Tibial artery (tissue), 4 donors: ENCODE data around the gene MICAL2.

ENCODE experiments used
- DNase-seq, 2 donors: peaks; one replicate each; pipeline ENCODE4 v3.0.0-alpha.2; 2019
- H3K27ac ChIP-seq, 2 donors: fragments of 200-600 bp; sonication (generic) in 1 of 2; 1 replicate in 1 of 2; 2 replicates in 1 of 2; pipeline ENCODE4 v1.5.1; 2018 to 2019; ENCODE audit warnings: mild to moderate bottlenecking in 1 of 2
- H3K27me3 ChIP-seq, 2 donors: fragments of 200-600 bp; sonication (generic) in 1 of 2; one replicate each; pipeline versions ENCODE4 v1.5.1 to v1.6.0; 2016 to 2019
- H3K36me3 ChIP-seq, 3 donors: fragments of 200-600 bp; sonication (generic) in 2 of 3; one replicate each; pipeline ENCODE4 v1.5.1; 2016 to 2019; ENCODE audit warnings: mild to moderate bottlenecking in 2 of 3
- H3K4me1 ChIP-seq, 4 donors: fragments of 200-600 bp; sonication (generic) in 2 of 4; 1 replicate in 3 of 4; 2 replicates in 1 of 4; pipeline ENCODE4 v1.5.1; 2016 to 2019
- H3K4me3 ChIP-seq, 2 donors: fragments of 200-600 bp; sonication (generic) in 1 of 2; 1 replicate in 1 of 2; 2 replicates in 1 of 2; pipeline ENCODE4 v1.5.1; 2018 to 2019; ENCODE audit warnings: mild to moderate bottlenecking in 2 of 2
- H3K9me3 ChIP-seq, 3 donors: fragments of 200-600 bp; sonication (generic) in 1 of 3; one replicate each; pipeline ENCODE4 v1.5.1; 2016 to 2019
- intact Hi-C: fragments of 100-400 bp; cut with DNase I; formaldehyde crosslinking; loops from one replicate; pipeline ENCODE4 v1.15.0; 2023; ENCODE audit warnings: low total_unique reads
- TF ChIP-seq, protein P1 (sequence below), 2 experiments: fragments of 200-600 bp in 1 of 2; fragments of 450-650 bp in 1 of 2; IDR thresholded peaks; one replicate each; pipeline ENCODE4 v1.5.1; 2017 to 2019; ENCODE audit warnings: antibody characterized with exemption in 2 of 2, mild to moderate bottlenecking in 1 of 2, moderate library complexity in 1 of 2

MICAL2 gene

GRCh38 chr11:12158909-12159308 is 48.5 kb downstream of the MICAL2 start:
- H3K4me3 ChIP-seq: no peak overlapping the region
- peaks cover 13 to 100% (median 85%) of the 10 kb centered on the region in 4 donors for H3K4me1 ChIP-seq
- no peak for DNase-seq
- TF ChIP-seq, protein P1, sequence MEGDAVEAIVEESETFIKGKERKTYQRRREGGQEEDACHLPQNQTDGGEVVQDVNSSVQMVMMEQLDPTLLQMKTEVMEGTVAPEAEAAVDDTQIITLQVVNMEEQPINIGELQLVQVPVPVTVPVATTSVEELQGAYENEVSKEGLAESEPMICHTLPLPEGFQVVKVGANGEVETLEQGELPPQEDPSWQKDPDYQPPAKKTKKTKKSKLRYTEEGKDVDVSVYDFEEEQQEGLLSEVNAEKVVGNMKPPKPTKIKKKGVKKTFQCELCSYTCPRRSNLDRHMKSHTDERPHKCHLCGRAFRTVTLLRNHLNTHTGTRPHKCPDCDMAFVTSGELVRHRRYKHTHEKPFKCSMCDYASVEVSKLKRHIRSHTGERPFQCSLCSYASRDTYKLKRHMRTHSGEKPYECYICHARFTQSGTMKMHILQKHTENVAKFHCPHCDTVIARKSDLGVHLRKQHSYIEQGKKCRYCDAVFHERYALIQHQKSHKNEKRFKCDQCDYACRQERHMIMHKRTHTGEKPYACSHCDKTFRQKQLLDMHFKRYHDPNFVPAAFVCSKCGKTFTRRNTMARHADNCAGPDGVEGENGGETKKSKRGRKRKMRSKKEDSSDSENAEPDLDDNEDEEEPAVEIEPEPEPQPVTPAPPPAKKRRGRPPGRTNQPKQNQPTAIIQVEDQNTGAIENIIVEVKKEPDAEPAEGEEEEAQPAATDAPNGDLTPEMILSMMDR (IDR thresholded peaks at IDR 0.05): no peak
- intact Hi-C loops: no loop called here
- H3K9me3 ChIP-seq: no peaks in the 10 kb centered on the region
- no peaks in the 10 kb centered on the region for H3K27me3 ChIP-seq
- peaks cover 24 to 29% (median 25%) of the 10 kb centered on the region in 3 donors for H3K36me3 ChIP-seq
- peak overlapping the region; percentile 91 to 93 for H3K27ac ChIP-seq

DNA sequence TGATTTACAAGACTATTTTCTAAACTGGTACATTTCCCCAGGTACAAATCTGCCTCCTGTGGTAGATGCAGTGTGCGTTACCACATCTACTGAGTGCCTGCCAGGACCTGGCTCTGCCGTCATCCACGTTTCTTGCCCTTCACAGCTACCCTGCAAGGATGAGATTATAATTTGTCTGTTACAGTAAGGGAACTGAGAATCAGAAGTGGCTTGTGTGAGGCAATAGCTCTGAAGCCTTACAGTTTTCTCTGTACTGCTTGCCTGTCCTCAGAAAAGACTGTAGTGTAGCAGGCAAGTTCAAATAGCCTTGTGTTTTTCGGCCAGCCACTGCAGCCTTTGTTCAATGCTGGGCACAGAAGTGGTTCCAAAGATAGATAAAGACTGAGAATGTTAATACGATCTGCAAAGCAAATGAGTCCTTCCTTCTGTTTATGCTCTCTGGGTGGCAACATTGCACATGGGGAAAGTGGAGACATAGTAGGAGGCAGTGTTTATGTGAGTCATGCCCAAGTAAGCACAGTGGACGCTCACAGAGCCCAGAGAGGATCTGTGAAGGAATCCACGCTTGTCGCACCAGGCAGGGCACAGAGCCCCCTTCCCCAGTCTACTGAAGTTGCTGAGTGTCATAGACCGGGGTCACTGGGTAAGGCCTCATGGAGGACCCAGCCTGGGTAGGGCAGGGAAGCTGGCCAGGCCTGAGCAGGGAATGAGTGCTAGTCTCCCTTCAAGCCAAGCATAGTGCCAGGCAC is 49.1 kb downstream of the MICAL2 start:
- Histone ChIP-seq H3K27me3 (no peaks in the 10 kb centered on the region), H3K4me3 (peak overlapping the region in 1 of 2 donors; percentile 2), H3K9me3 (no peaks in the 10 kb centered on the region), H3K27ac (peak overlapping the region; percentile 91 to 93), H3K36me3 (peaks cover 18 to 23% (median 19%) of the 10 kb centered on the region in 3 donors), H3K4me1 (peaks cover 13 to 100% (median 86%) of the 10 kb centered on the region in 4 donors)
- TF ChIP-seq, protein P1 (IDR thresholded peaks at IDR 0.05): no peak
- DNase-seq: peak; percentile 56 to 75
- intact Hi-C loops: loop anchor here (10.0 kb wide), 1 partner anchor 75 kb away; no protein-coding TSS in a partner anchor

DNA sequence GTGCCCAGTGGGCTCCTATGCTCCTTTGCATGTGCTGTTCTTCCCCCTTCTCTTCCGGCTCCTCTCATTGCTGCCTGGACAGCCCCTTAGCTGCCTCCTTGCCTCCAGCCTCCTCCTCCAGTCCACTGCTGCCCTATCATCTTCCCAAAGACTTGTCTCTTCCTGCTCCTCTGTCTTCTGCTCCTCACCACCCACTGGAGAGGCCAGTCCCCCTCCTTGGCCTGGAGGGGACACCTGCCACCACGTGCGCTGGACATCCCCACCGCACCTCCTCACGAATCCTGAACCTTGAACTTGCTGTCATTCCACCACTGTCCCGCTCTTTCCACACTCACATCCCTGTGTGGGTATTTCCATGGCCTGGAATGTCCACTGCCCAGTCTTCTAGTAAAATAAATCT is 49.8 kb downstream of the MICAL2 start:
- Histone ChIP-seq H3K4me3 (peak overlapping the region in 1 of 2 donors; percentile 2), H3K4me1 (peaks cover 13 to 100% (median 91%) of the 10 kb centered on the region in 4 donors), H3K9me3 (no peaks in the 10 kb centered on the region), H3K27me3 (no peaks in the 10 kb centered on the region), H3K36me3 (peaks cover 13 to 18% (median 15%) of the 10 kb centered on the region in 3 donors), H3K27ac (peak overlapping the region; percentile 91 to 93)
- TF ChIP-seq, protein P1 (IDR thresholded peaks at IDR 0.05): no peak
- intact Hi-C loops: loop anchor here (10.0 kb wide), 1 partner anchor 75 kb away; no protein-coding TSS in a partner anchor
- no peak for DNase-seq

DNA sequence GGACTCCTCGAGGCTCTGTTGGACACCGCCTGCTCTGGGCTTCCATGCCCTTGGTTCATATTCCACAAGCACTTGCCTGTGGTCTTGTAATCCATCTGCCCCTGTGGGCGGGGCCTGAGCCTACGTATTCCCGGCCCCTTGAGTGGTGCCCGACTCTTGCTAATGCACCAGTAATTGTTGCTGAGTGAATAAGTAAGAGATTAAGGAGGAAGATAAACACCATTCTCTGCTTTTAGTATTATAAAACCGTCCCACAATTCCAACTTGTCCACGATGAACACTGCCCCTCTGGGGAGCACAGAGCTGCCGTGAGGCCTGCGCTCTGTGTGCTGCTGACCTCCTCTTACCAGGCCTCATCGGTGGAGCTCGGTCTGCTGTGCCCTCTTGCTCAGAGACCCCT is 50.3 kb downstream of the MICAL2 start:
- intact Hi-C loops: loop anchor here (10.0 kb wide), 1 partner anchor 74 kb away; no protein-coding TSS in a partner anchor
- no peaks in the 10 kb centered on the region for H3K9me3 ChIP-seq
- H3K4me3 ChIP-seq: peak overlapping the region in 1 of 2 donors; percentile 13
- peaks cover 8 to 18% (median 16%) of the 10 kb centered on the region in 3 donors for H3K36me3 ChIP-seq
- H3K4me1 ChIP-seq: peaks cover 13 to 100% (median 92%) of the 10 kb centered on the region in 4 donors
- TF ChIP-seq, protein P1 (IDR thresholded peaks at IDR 0.05): no peak
- DNase-seq: peak in 1 of 2 donors; percentile 74
- peak overlapping the region; percentile 91 to 93 for H3K27ac ChIP-seq
- no peaks in the 10 kb centered on the region for H3K27me3 ChIP-seq

DNA sequence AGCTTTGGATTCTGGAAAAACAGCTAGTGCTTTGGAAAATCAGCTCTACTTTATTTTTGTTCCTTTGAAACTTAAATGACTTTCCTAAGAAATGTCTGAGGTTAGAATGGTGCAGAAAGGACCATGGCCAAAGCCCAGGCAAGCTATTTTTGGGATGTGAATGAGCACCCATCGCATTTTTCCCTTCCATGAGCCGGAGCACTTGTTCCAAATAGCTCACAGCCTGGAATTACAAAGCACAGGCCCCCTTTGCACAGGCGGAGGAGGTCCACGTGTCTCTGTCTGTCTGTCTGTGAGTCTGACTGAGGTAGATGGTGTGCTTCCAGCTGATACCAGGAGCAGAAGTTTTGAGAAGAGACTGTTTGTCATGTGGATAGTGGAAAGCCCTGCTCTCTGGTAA is 50.7 kb downstream of the MICAL2 start:
- H3K4me3 ChIP-seq: peak overlapping the region; percentile 11 to 13
- H3K27me3 ChIP-seq: no peaks in the 10 kb centered on the region
- H3K36me3 ChIP-seq: peaks cover 8 to 18% (median 14%) of the 10 kb centered on the region in 3 donors
- intact Hi-C loops: loop anchor here (10.0 kb wide), 1 partner anchor 74 kb away; no protein-coding TSS in a partner anchor
- H3K4me1 ChIP-seq: peaks cover 13 to 100% (median 90%) of the 10 kb centered on the region in 4 donors
- H3K27ac ChIP-seq: peak overlapping the region; percentile 91 to 93
- H3K9me3 ChIP-seq: no peaks in the 10 kb centered on the region
- DNase-seq: peak; percentile 52 to 82
- TF ChIP-seq, protein P1 (IDR thresholded peaks at IDR 0.05): no peak
